Activated gamma-delta T cell treated with anti-CD3 and anti-CD28 coated beads, Interleukin-2, amount 50 U/mL, for 16 hours (primary cell): ENCODE results near the gene PWWP2A.
"Not testable (repeated sequence)": the region's sequence is repeated elsewhere in the genome, so short reads cannot be mapped to it uniquely, and the experiment has no call there.

Experiments
- DNase-seq: peaks from one replicate; pipeline ENCODE4 v3.0.0-alpha.2; 2020; ENCODE audit warnings: low read depth

PWWP2A gene

GRCh38 chr5:160071916-160072315 lies 47.3 kb downstream of the PWWP2A start:
- no peak for DNase-seq

DNA sequence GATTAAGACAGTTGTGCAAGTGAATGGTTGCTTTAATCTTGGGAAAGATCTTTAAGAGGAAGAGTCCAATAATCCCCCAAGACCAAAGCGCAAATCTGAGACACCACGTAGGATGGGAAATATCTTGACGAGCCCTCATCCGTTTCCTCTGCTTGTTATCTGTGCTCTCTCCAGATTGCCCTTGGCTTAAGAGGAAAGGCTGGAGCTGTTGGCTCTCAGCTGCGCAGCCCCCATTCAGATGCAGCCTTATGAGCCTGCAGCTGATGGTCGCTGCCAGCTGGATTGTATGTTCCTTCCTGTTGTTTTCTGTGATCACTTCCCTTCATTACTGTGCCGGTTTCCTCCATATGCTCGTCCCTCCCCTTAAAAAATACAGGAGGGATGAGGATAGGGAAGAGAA lies 47.7 kb downstream of the PWWP2A start:
- no peak for DNase-seq

DNA sequence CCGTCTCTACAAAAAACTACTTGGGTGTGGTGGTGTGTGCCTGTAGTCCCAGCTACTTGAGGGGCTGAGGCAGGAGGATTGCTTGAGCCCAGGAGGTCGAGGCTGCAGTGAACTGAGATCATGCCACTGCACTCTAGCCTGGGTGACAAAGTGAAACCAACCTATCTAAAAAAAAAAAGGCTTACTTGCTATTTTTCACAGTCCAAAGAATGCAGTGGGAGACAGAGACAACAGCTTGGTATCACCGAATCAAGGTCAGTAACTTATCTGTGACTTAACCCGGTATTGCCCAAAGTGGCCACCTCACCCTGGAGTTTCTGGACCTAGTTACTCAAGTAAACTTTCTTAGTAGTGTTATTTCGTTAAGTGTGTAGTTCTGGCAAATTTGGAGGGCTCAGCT lies 50.1 kb downstream of the PWWP2A start:
- DNase-seq = not testable (repeated sequence)

DNA sequence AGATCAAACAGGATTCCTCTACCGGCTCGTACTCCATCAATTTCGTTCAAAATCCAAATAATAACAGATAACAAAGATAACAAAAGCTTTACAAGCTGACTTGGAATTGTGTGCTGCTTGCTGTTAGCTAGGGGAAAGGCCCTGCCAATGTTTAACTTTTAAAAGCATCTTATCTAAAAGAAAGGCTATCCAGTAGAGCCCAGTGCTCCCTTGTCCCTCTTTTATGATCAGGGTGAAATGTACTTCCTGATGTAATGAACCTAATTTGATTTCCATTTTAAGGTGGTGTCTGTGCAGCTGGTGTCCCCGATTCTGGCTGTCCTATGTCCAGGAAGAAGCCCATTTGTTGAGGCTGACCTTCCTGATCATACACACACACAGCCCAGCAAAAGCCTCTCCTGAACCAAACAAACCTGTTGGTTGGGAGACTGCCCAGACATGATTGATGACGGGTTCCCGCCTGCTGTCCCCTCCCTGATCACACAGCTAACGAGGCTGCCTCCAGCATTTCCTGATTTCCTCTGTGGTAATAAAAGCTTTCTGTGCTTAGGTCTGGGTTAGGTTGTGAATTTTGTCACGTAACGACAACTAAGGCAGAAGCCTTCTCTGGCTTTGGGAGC lies 54.1 kb downstream of the PWWP2A start:
- DNase-seq = no peak

DNA sequence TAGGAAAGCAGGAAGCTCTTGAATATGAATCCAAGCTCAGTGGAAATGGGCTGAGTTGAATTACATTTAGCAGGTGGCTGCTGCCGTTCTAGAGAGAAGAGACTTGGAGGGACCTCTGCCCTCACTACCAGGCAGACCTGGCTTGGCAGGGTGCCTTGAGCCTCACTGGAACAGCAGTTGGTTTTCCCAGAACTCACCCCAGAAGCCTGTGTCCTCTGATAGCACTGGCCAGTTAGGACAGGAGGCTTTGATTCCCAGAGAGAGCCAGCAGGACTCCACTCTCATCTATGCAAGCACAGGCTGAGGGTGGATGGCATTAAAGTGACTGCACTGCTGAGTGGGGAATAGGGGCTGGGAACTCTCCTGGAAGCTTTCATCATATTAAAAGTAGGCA lies 54.8 kb downstream of the PWWP2A start:
- DNase-seq = no peak

DNA sequence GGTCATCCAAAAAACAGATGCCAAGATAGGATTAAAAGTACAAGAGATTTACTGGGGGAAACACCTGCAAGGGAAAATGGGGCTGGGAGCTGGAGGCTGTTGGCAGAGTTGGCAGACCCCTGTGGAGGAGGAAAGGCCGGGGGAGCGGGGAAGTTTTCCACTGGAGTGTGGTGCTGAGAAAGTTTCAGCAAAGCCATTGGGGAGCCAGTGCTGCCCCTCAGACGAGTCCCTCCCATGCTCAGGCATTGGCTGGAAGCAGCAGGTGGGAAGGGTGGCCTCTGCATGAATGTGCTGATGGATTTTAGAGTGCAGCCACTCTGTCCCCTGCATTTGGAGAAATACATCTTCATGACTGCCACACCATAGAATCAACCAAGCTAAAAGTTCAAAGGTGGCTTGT lies 57.5 kb downstream of the PWWP2A start:
- no peak for DNase-seq

DNA sequence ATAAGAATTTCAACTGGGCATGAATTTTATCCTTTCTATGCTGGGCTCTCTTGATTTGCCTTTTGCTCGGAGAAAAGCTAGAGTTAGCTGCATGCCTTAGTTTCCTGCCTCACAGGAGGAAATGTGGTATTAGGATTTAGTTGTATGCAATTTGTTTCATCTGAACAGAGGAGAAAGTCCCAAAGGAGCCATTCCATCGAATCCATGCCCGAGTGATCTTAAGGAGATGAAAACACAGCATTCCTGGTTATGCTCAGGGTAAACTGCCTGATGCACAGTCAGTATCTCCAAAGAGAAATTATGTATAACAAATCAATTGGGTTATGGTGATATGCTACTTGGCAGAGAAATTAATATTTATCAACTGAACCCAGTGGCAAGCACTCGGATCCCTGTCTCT lies 59.2 kb downstream of the PWWP2A start:
- DNase-seq = no peak

DNA sequence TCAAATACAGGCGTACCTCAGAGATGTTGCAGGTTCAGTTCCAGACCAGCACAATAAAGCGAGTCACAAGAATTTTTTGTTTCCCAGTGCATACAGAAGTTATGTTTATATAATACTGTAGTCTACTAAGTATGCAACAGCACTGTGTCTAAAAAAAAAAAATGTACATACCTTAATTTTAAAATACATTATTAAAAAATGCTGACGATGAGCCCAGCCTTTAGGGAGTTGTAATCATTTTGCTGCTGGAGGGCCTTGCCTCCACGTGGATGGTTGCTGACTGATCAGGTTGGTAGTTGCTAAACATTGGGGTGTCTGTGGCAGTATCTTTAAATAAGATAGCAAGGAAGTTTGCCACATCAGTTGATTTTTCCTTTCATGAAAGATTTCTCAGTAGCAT lies 62.0 kb downstream of the PWWP2A start:
- DNase-seq = no peak

DNA sequence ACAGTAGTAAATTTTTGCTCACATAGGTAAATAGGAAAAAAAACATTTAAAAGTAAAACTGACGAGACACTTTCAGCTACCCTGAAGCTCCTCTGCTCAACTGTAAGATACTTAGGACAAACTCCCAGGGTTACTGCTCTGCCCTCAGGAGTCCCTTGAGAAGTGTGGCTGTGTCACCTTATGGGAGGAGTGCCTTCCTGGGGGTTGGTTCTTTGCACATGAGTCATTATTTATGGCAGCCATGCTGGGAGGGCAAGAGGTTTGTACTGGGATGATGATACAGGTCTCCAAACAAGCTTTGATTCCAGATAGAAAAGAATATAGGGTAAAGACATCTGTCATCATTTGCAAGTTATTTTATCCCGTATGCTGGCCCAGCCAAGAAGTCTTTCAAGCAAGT lies 64.4 kb downstream of the PWWP2A start:
- no peak for DNase-seq

- no peak for DNase-seq
Measured at GRCh38 chr5:160054047-160054446, 65.2 kb downstream of the PWWP2A start.

DNA sequence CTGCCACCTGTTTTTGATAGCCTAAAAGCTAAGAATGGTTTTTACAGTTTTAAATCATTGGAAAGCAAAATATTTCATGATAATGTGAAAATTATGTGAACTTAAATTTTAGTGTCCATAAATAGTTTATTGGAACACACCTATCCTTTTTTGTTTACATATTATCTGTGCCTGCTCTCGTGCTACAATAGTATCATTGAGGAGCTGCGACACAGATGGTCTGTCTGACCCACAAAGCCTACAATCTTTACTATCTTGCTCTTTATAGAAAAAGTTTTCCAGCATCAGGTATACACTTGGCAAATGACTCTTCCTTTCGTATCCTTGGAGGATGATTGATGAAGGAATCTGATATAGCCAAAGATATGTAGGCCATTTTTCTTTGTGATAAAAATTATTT lies 70.2 kb downstream of the PWWP2A start:
- DNase-seq = no peak

DNA sequence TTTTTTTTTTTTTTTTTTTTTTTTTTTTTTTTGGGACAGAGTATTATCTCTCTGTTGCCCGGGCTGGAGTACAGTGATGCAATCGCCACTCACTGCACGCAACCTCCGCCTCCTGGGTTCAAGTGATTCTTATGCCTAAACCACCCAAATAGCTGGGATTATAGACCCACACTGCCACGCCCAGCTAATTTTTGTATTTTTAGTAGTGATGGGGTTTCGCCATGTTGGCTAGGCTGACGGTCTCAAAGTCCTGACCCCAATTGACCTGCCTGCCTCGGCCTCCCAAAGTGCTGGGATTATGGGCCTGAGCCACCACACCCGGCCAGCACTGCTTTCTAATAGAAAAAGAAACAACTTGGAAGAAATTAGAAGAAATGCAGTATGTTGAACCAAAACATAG lies 71.1 kb downstream of the PWWP2A start:
- no peak for DNase-seq

DNA sequence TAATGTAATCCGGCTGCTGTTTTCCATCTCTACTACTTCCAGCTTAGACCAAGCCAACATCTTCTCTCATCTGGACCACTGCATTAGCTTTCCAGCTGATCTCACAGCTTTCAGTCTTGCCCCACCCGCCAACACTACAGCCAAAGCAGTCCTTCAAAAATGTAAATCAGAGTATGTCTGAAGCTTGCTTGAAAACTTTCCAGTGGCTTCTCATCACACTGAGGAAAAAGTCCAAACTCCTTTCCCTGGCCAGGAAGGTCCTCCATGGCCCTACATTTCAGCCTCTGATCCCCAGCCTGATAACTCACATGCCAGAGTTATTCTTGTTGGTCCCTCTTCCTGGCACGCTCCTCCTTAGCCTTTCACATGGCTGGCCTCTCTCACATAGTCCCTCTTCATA lies 71.8 kb downstream of the PWWP2A start:
- no peak for DNase-seq

GRCh38 chr5:160044967-160045366 lies 74.3 kb downstream of the PWWP2A start:
- no peak for DNase-seq

DNA sequence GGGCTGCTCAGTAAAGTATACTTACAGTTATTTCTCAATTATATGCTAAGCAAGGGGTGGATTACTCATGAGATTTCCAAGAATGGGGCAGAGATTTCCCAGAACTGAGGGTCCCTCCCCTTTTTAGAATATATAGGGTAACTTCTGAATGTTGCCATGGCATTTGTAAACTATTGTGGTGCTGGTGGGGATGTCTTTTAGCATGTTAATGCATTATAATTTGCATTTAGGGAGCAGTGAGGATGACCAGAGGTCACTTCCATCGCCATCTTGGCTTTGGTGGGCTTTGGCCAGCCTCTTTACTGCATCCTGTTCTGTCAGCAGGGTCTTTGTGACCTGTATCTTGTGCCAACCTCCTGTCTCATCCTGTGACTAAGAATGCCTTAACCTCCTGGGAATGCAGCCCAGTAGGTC lies 74.9 kb downstream of the PWWP2A start:
- DNase-seq = no peak

DNA sequence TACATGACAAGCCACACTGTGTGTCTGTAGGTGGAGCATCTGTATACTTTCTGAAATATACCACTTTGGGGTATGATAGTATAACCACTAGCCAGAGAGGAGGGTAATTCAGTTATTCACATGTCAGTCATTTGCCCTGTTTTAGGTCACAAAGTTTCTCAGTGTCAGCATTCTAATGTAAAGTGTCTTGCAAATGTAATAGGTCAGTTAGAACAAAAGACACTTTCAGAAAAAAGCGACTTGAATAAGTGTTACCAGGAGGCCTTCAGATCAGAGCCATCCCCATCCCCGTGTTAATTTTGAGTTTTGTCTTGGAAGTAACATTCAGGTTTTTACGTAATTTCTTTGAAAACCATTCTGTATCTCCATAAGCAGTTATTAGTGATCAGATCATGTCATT lies 76.6 kb downstream of the PWWP2A start:
- no peak for DNase-seq
